HG02943 (cell line): Measurements from ENCODE around the gene IL6R.
"Not testable (repeated sequence)": the region's sequence is repeated elsewhere in the genome, so short reads cannot be mapped to it uniquely, and the experiment has no call there.

Experiments
- ATAC-seq: cut with Tn5 transposase; IDR thresholded peaks from one replicate; pipeline ENCODE4 v1.9.1; 2021; ENCODE audit warnings: mild to moderate bottlenecking, low read depth, moderate library complexity; ENCODE audit not compliant: unreplicated experiment

Gene IL6R

GRCh38 chr1:154405747-154406571, 816 bp downstream of the IL6R start:
- no peak for ATAC-seq

- ATAC-seq, result no peak
Observed at GRCh38 chr1:154406572-154406879, 1.4 kb downstream of the IL6R start.

- ATAC-seq, result no peak
Observed at GRCh38 chr1:154406886-154407197, 1.7 kb downstream of the IL6R start.

DNA sequence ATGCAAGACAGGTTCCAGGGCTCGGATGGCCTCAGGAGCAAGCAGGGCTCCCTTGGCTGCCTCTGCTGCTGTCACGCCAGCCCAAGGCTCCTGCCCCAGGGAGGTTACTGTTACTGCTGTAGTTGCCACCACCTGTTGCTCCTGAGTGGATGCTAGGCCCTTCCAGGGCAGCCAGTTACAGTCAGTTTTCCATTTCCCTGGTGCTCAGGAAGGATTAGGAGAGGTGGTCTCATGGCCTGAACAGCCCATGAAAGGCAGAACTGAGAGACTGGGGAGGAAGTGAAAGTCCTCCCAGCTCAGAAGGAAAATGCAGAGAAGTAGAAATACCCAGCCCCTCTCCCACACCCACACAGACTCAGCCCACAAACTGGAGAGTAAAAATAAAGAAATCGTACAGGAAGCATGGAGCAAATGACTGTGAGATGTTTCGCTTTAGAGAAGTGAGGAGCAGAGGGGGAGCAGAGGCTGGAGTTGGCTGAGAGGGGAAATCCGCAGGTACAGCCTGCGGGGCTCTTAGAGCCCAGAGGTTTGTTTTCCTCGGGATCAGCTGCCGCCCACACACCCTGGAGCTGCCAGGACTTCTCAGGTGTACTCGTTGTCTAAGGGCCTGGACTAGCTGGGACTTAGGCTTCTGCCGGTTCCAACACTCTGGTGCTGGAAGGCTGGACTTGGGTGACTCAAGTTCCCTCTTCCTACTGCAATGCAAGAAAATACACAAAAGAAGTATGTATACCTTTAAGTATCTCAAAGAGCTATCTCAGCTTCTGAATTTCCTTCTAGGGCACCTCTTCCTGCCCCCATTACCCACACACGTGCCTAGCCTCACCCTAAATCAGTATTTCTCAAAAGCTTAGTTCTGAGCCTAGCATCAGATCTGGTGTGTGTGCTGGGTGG, 2.3 kb downstream of the IL6R start:
- ATAC-seq, result no peak

DNA sequence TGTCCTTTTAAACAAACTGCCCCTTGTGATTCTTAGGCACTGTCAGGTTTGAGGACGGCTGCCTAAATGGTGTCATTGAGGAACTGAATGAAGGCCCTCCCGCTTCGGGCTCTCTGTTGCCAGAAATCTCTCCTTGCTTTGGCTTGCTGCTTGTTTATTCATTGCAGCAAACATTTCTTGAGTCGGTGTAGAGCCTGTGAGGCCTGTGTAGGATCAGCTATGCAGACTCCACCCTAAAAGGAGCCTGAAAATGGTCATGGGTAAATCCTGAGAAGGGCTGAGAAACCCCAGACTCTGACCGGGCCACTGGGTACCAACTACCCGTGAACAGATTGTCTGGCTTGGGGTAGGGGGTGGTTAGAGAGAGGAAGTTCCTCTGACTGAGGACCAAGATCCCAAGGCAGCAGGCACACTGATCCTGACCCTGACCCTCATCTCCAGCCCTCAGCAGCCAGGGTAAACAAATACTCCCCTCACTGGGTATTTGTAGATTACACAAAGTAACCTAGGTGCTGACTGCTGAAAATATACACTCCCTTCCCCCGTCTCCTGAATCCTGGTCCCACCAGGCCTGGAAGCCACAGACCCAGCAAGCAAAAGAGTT, 3.1 kb downstream of the IL6R start:
- ATAC-seq, result no peak

- ATAC-seq, result no peak
Observed at GRCh38 chr1:154410185-154410827, 5.2 kb downstream of the IL6R start.

GRCh38 chr1:154411525-154411924, 6.4 kb downstream of the IL6R start:
- ATAC-seq, result no peak

DNA sequence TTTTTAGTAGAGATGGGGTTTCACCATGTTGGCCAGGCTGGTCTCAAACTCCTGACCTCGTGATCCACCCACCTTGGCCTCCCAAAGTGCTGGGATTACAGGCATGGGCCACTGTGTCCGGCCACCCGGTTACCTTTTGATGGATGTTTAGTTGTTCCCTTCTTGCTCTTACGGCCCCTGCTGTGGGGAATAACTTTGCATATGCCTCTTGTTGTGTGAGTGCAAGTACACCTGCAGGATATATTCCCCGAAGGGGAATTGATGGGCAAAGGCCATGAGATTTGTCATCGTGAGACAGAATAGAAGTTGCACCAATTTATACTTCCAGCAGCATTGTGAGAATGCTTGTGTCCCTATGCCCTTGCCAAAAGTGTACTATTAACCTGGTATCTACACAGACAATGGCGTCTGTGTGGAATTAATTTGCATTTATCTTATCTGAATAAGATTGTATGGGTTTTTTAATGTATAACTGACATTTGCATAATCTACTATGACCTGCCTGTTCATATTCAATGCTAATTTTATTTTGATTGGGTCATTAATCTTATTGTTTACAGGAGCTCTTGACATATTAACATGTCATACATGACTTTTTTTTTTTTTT, 8.1 kb downstream of the IL6R start:
- no peak for ATAC-seq

- ATAC-seq, result no peak
Observed at GRCh38 chr1:154414606-154415005, 9.5 kb downstream of the IL6R start.

GRCh38 chr1:154416471-154417337, 11.6 kb downstream of the IL6R start:
- ATAC-seq, result no peak

- ATAC-seq, result no peak
Observed at GRCh38 chr1:154417338-154417608, 12.1 kb downstream of the IL6R start.

DNA sequence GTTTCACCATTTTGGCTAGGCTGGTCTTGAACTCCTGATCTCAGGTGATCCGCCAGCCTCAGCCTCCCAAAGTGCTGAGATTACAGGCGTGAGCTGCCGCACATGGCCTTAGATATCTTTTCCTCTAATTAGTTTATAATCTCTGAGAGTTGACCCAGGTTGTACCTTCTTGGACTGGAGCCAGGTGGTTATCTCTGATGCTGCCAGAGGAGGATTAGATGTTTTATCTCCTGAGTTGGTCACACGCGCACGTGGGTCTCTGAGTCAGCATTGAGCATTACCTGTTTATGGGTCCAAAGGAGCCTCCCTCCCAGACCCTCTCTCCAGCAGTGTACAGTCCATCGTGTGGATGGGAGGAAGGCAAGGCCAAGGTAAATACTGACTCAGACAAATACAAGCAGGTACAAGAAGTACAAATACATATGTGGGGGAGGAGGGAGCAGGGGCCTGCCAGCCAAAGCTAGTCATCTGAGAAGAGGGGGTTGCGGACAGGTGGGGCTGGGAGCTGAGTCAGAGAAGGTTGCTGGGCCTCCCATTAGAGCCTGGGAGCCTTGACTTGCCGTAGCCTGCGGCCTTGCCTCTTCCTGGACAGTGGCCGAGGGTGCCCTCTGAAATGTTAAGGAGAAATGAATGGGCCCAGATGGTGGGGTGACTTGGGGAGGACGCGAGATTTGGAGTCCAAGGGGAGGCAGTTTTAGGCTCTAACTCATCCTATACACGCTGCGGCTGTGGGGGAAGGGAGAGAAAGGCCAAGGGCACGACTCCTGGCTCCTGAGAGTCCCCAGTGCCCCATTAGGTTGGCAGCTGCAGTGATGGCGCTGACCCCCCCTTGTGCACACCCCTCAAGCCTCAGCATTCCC, 13.1 kb downstream of the IL6R start:
- no peak for ATAC-seq

DNA sequence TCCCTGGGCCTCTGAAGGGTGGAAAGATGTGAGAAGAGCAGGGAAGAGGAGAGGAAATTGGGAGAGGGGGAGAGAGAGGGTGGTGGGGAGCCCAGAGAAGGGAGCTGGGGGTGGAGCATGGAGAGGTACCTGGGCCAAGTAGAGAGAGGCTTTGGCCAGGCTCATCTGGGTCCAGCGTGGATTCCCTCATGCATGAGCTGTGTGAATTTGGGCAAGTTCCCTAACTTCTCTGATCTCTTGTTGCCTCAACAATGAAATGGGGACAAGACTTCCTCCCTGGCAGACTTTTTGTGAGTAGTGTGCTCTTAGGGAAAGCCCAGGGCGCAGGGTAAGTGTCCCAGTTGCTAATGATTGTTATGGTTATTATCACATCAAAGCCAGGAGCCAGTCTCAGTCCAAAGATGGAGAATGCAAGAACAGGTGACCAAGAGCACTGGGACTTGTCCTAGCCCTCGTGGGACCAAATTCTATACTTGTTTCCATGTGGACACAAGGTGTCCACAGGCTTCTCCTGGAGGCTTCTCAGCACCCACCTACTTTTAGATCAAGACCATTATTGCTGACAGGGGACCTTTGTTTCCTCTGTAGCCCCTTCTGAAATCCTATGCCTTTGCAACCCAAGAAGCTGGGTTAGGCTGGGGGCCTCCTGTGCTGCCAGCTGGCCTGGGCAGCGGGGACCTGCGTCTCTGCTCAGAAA, 13.9 kb downstream of the IL6R start:
- ATAC-seq, result no peak

DNA sequence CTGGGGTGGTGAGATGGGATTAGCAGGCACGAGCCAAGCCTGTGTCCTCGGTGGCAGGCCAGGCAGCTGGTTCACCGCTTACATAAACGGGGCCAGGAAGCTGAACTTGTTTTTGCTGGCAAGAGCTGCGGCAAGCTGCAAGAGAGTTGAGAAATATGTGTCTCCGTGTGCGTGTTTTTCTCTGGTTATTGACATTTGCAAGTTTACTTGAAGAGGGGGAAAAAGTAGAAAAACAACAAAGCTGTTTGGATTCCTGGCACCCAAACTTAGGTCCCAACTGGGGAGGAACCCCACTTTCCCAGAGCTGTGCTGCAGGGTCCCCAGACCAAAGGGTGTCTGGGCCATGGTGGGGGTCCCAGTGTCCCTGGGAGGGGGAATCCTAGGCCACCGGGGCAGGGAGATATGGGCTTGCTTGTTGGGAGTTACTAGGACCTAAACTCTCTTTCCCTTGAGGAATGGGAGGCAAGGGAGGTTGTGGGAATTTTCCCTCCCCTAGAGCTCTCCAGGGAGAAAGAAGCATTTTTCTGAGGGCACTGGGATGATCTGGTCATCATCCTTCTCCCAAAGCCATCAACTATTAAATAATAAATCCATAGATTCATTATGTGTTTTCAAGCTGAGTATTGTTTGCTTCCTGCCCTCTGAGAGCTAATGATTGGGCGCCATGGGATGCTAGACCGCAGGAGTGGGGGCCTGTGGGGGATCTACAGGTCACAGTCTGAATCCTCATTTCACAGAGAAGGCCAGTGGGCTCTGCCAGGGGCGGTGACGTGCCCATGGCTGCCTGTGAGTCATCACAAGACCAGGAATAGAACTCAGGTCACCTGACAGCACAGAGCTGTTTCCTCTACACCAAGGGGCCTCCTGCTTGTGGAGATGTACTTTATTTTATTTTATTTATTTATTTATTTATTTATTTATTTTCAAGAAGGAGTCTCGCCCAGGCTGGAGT, 14.8 kb downstream of the IL6R start:
- no peak for ATAC-seq

DNA sequence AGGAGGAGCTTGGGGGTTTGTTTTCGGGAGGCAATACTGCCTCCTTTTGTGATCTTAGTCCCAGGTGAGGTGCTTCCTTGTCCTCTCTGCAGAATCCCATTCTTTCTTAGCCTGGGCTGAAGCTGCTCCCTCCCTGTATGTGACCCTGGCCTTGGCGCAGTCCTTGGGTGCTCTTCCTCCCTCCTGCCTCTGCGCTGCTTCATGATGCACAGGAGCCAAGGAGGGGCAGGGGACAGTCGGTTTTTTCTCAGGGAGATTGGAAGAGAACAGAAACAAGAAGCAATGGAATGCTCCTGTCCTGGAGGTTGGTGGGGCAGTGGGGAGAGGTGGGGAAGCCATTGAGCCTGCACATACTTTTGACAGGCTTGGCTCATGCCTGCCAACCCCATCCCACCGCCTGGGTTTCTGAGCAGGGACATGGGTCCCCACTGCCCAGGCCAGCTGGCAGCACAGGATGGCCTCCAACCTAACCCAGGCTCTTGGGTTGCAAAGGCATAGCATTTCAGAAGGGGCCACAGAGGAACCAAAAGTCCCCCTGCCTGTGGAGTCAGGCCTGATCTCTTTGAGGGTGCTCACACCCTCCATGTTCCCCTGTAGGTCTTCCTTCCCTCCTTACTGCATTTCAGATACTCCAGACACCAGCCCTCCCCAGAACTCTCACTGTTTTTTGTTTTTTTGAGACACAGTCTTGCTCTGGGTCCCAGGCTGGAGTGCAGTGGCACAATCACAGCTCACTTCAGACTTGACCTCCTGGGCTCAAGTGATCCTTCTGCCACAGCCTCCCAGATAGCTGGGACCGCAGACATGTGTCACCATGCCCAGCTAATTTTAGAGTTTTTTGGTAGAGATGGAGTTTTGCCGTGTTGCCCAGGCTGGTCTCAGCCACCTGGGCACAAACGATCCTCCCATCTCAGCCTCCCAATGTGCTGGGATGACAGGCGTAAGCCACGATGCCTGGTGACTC, 16.1 kb downstream of the IL6R start:
- no peak for ATAC-seq

DNA sequence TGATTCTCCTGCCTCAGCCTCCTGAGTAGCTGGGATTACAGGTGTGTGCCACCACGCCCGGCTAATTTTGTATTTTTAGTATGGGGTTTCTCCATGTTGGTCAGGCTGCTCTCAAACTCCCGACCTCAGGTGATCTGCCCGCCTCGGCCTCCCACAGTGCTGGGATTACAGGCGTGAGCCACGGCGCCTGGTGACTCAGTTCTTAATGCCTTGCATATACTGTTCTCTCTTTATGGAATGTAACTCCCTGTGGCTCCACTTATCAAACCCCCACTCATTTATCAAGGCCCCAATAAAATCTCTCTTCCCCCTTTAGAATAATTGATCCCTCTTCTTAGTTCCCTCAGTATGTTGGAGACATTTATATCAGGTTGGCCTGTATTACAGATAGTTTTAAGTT, 16.9 kb downstream of the IL6R start:
- not testable (repeated sequence) for ATAC-seq
